Suprapubic skin (tissue), 4 donors: ENCODE data around the gene TTLL1.

Experiments used
- EP300 ChIP-seq: sonication (generic); formaldehyde crosslinking; IDR thresholded peaks from one replicate; pipeline ENCODE4 v1.6.1; 2017; ENCODE audit warnings: antibody characterized with exemption
- POLR2A ChIP-seq, 2 donors: fragments of 450-650 bp; IDR thresholded peaks; one replicate each; pipeline ENCODE4 v1.6.1; 2017; ENCODE audit warnings: antibody characterized with exemption in 2 of 2, mild to moderate bottlenecking in 2 of 2, moderate library complexity in 2 of 2
- POLR2AphosphoS5 ChIP-seq, 3 donors: sonication (generic); formaldehyde crosslinking; IDR thresholded peaks; one replicate each; pipeline ENCODE4 v1.6.1; 2017; ENCODE audit warnings: antibody characterized with exemption in 3 of 3
- TF ChIP-seq, protein P1 (sequence below), 2 donors: fragments of 200-600 bp in 1 of 2; fragments of 450-650 bp in 1 of 2; sonication (generic) in 1 of 2; IDR thresholded peaks; one replicate each; pipeline ENCODE4 v1.5.1; 2016 to 2019; ENCODE audit warnings: antibody characterized with exemption in 2 of 2, mild to moderate bottlenecking in 1 of 2, moderate library complexity in 1 of 2

DNA sequence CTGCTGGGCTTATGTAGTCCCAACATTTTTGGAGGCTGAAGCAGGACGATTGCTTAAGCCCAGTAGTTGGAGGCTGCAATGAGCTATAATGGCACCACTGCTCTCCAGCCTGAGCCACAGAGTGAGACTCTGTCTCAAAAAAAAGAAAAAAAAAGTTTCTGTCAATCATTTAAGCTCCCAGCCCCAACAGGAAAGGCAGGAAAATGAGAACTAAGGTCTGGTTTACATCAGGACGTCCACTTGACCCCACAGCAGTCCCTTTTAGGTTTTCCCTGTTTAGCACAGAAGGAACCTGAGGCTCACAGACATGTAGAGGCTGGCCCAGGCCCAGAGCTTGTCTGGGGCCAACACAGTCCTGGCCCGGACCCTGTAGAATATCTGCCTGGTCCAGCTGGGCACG is 9.2 kb upstream of the TTLL1 start:
- TF ChIP-seq, protein P1, sequence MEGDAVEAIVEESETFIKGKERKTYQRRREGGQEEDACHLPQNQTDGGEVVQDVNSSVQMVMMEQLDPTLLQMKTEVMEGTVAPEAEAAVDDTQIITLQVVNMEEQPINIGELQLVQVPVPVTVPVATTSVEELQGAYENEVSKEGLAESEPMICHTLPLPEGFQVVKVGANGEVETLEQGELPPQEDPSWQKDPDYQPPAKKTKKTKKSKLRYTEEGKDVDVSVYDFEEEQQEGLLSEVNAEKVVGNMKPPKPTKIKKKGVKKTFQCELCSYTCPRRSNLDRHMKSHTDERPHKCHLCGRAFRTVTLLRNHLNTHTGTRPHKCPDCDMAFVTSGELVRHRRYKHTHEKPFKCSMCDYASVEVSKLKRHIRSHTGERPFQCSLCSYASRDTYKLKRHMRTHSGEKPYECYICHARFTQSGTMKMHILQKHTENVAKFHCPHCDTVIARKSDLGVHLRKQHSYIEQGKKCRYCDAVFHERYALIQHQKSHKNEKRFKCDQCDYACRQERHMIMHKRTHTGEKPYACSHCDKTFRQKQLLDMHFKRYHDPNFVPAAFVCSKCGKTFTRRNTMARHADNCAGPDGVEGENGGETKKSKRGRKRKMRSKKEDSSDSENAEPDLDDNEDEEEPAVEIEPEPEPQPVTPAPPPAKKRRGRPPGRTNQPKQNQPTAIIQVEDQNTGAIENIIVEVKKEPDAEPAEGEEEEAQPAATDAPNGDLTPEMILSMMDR (IDR thresholded peaks at IDR 0.05), result no peak
- TF ChIP-seq POLR2A (IDR thresholded peaks at IDR 0.05), result no peak
- TF ChIP-seq POLR2AphosphoS5 (IDR thresholded peaks at IDR 0.05), result no peak
- no peak for TF ChIP-seq EP300
